HEK293 (cell line): ENCODE results near the gene PIGQ.

Experiments
- CTCF ChIA-PET: fragments of 350-600 bp; formaldehyde crosslinking; extraction: SDS; loops from one replicate; lab custom pipeline; 2021; ENCODE audit warnings: antibody characterized with exemption; lab: Yijun Ruan, JAX
- POLR2A ChIA-PET: fragments of 300-600 bp; formaldehyde crosslinking; extraction: SDS; loops from one replicate; lab custom pipeline; 2020; ENCODE audit warnings: antibody characterized with exemption, inconsistent platforms; lab: Yijun Ruan, JAX
- H3K27ac ChIP-seq: fragments of 200-500 bp; sonication (Bioruptor generic); 2 replicates; pipeline ENCODE4 v1.5.1; 2014; ENCODE audit warnings: low read depth, low read length, control low read depth, inconsistent platforms; ENCODE audit errors: extremely low read depth
- H3K36me3 ChIP-seq, 2 experiments: fragments of 200-500 bp in 1 of 2; sonication (Bioruptor generic) in 1 of 2; 1 replicate in 1 of 2; 2 replicates in 1 of 2; pipeline ENCODE4 v1.5.1; 2014 to 2017; ENCODE audit warnings: inconsistent platforms in 2 of 2, low read length in 2 of 2; ENCODE audit not compliant: control insufficient read depth in 2 of 2, insufficient read depth in 1 of 2
- H3K4me1 ChIP-seq: fragments of 200-500 bp; sonication (Bioruptor generic); 2 replicates; pipeline ENCODE4 v1.5.1; 2014; ENCODE audit warnings: mild to moderate bottlenecking, low read length, inconsistent platforms; ENCODE audit not compliant: control insufficient read depth, insufficient read depth
- H3K4me3 ChIP-seq: 2 replicates; pipeline ENCODE4 v1.5.1; 2011; ENCODE audit warnings: low read depth, mild to moderate bottlenecking, control low read depth, low read length, moderate library complexity
- H3K9me3 ChIP-seq: fragments of 200-500 bp; sonication (Bioruptor generic); 2 replicates; pipeline ENCODE4 v1.5.1; 2014; ENCODE audit warnings: low read depth, low read length, inconsistent platforms; ENCODE audit not compliant: control insufficient read depth, insufficient read depth
- FEZF1 ChIP-seq: fragments of 450-650 bp; formaldehyde crosslinking; IDR thresholded peaks from 2 replicates; pipeline ENCODE4 v1.5.1; 2016; ENCODE audit warnings: missing biosample characterization, missing genetic modification characterization
- GLIS1 ChIP-seq: fragments of 450-650 bp; formaldehyde crosslinking; IDR thresholded peaks from 2 replicates; pipeline ENCODE4 v1.5.1; 2016; ENCODE audit warnings: missing biosample characterization, missing genetic modification characterization
- MEIS1 ChIP-seq: sonication (generic); formaldehyde crosslinking; IDR thresholded peaks from 2 replicates; pipeline ENCODE4 v1.8.1; 2022; ENCODE audit warnings: missing genetic modification reagents, mild to moderate bottlenecking, borderline replicate concordance
- OSR2 ChIP-seq: fragments of 450-650 bp; formaldehyde crosslinking; IDR thresholded peaks from 2 replicates; pipeline ENCODE4 v1.5.1; 2016; ENCODE audit warnings: missing biosample characterization, missing genetic modification characterization
- PRDM1 ChIP-seq: fragments of 450-650 bp; formaldehyde crosslinking; IDR thresholded peaks from 2 replicates; pipeline ENCODE4; 2016; ENCODE audit warnings: missing biosample characterization, missing genetic modification characterization
- SETDB1 ChIP-seq: IDR thresholded peaks from one replicate; pipeline ENCODE4 v1.6.1; 2017; ENCODE audit warnings: mild to moderate bottlenecking, low read length, moderate library complexity, mixed read lengths; ENCODE audit not compliant: insufficient read length
- SP2 ChIP-seq: fragments of 450-650 bp; formaldehyde crosslinking; IDR thresholded peaks from 2 replicates; pipeline ENCODE4 v1.5.1; 2016; ENCODE audit warnings: missing biosample characterization, missing genetic modification characterization
- ZBTB1 ChIP-seq: fragments of 450-650 bp; formaldehyde crosslinking; IDR thresholded peaks from 2 replicates; pipeline ENCODE4 v1.5.1; 2016; ENCODE audit warnings: missing biosample characterization, missing genetic modification characterization
- ZFHX2 ChIP-seq: fragments of 450-650 bp; formaldehyde crosslinking; conservative IDR thresholded peaks from 2 replicates; pipeline ENCODE4 v1.5.1; 2016; ENCODE audit warnings: missing biosample characterization, missing genetic modification characterization
- ZNF10 ChIP-seq: fragments of 450-650 bp; formaldehyde crosslinking; IDR thresholded peaks from 2 replicates; pipeline ENCODE4 v1.5.1; 2017; ENCODE audit warnings: missing biosample characterization, missing genetic modification characterization
- ZNF112 ChIP-seq: fragments of 450-650 bp; formaldehyde crosslinking; IDR thresholded peaks from 2 replicates; pipeline ENCODE4 v1.5.0; 2017; ENCODE audit warnings: missing biosample characterization, missing genetic modification characterization
- ZNF114 ChIP-seq: fragments of 450-650 bp; formaldehyde crosslinking; IDR thresholded peaks from 2 replicates; pipeline ENCODE4 v1.5.0; 2017; ENCODE audit warnings: missing biosample characterization, missing genetic modification characterization
- ZNF132 ChIP-seq: fragments of 450-650 bp; formaldehyde crosslinking; IDR thresholded peaks from 2 replicates; pipeline ENCODE4 v1.5.1; 2017; ENCODE audit warnings: missing biosample characterization, missing genetic modification characterization, borderline replicate concordance
- ZNF239 ChIP-seq: fragments of 450-650 bp; formaldehyde crosslinking; IDR thresholded peaks from 2 replicates; pipeline ENCODE4 v1.5.1; 2016; ENCODE audit warnings: missing biosample characterization, missing genetic modification characterization
- ZNF248 ChIP-seq: fragments of 450-650 bp; formaldehyde crosslinking; IDR thresholded peaks from 2 replicates; pipeline ENCODE4 v1.5.1; 2017; ENCODE audit warnings: missing biosample characterization, missing genetic modification characterization
- ZNF324 ChIP-seq: fragments of 450-650 bp; formaldehyde crosslinking; IDR thresholded peaks from 2 replicates; pipeline ENCODE4 v1.5.1; 2016; ENCODE audit warnings: missing biosample characterization, missing genetic modification characterization
- ZNF610 ChIP-seq: fragments of 450-650 bp; formaldehyde crosslinking; IDR thresholded peaks from 2 replicates; pipeline ENCODE4 v1.5.1; 2016; ENCODE audit warnings: missing biosample characterization, missing genetic modification characterization, borderline replicate concordance
- ZSCAN23 ChIP-seq: fragments of 450-650 bp; formaldehyde crosslinking; IDR thresholded peaks from 2 replicates; pipeline ENCODE4 v1.5.1; 2016; ENCODE audit warnings: missing biosample characterization, missing genetic modification characterization
- TF ChIP-seq, protein P1 (sequence below): fragments of 450-650 bp; IDR thresholded peaks from 2 replicates; pipeline ENCODE4 v1.5.1; 2018; ENCODE audit warnings: missing biosample characterization, missing genetic modification characterization
- TF ChIP-seq, protein P2 (sequence below): fragments of 450-650 bp; formaldehyde crosslinking; conservative IDR thresholded peaks from 2 replicates; pipeline ENCODE4 v1.5.1; 2016; ENCODE audit warnings: low read depth, missing biosample characterization, missing genetic modification characterization
- TF ChIP-seq, protein P3 (sequence below): fragments of 450-650 bp; formaldehyde crosslinking; conservative IDR thresholded peaks from 2 replicates; pipeline ENCODE4 v1.5.1; 2016; ENCODE audit warnings: low read depth, missing biosample characterization, missing genetic modification characterization
- TF ChIP-seq, protein P4 (sequence below): fragments of 450-650 bp; formaldehyde crosslinking; IDR thresholded peaks from 2 replicates; pipeline ENCODE4 v1.5.1; 2016; ENCODE audit warnings: missing biosample characterization, missing genetic modification characterization
- TF ChIP-seq, protein P5 (sequence below): fragments of 450-650 bp; formaldehyde crosslinking; IDR thresholded peaks from 2 replicates; pipeline ENCODE4; 2016; ENCODE audit warnings: missing biosample characterization, missing genetic modification characterization

PIGQ gene

DNA sequence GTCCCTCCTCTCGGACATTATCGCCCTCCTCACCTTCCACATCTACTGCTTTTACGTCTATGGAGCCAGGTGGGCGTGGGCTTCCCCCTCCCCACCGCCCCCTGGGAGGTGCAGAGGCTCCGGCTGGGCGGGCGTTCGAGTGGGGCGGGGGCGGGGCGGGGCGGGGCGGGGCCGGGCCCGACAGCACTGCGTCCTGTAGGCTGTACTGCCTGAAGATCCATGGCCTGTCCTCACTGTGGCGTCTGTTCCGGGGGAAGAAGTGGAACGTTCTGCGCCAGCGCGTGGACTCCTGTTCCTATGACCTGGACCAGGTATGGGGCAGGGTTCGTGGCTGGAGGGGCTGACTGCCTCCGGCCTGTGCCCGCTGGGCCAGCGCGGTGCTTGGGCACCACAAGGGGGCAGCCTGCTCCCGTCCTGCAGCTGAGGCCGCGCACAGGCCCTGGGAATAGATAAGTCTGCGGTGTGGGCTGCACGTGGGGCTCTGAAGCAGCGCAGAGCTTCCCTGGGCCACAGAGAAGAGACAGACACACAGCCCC is 9.2 kb downstream of the PIGQ start (continued):
- TF ChIP-seq ZFHX2 (tag by site-specific recombination), result peak; percentile 37; the same call in 1 of the 2 replicates

DNA sequence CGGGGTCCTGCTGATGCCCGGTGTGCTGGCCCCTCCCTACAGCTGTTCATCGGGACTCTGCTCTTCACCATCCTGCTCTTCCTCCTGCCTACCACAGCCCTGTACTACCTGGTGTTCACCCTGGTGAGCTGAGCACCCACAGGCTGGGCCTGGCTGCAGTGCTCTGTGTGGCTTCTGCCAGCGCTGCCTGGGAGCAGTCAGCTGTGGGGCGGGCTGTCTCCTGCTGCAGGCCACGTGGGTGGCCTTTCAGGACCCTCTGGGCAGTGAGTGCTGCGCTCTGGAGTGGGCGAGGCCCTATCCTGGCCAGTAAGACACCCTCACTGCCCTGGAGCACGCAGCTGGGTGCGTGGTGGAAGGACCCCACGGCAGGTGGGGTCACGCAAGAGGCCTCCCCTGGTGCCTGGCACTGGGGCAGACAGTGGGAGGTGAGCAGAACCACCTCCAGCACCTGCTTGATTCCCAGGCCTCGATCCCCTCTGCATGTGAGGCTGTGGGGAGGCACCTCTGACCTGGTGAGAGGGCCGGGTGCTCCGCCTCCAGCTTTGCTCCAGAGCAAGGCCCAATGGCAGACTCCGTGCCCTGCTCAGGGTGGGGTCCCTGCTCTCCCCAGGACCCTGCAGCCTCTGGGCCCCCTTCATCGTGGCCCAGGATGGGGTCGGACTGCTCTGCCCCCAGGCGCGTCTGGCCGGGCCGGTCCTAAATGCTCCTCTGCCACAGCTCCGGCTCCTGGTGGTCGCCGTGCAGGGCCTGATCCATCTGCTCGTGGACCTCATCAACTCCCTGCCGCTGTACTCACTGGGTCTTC is 10.6 kb downstream of the PIGQ start:
- Histone ChIP-seq H3K36me3 (peaks cover 0 to 35% of the 10 kb centered on the region in 2 experiments; a peak in 1 of 3 replicates), H3K4me1 (no peaks in the 10 kb centered on the region), H3K27ac (no peak overlapping the region), H3K4me3 (no peak overlapping the region), H3K9me3 (no peaks in the 10 kb centered on the region)
- ChIA-PET POLR2A (no interaction called here), CTCF (interaction anchor here (0.5 to 1.1 kb wide), 3 partner anchors 13 to 545 kb away, joined by 3 to 6 read pairs (median 3); partner anchors contain the start of gene NHLRC4)
- TF ChIP-seq, protein P1, sequence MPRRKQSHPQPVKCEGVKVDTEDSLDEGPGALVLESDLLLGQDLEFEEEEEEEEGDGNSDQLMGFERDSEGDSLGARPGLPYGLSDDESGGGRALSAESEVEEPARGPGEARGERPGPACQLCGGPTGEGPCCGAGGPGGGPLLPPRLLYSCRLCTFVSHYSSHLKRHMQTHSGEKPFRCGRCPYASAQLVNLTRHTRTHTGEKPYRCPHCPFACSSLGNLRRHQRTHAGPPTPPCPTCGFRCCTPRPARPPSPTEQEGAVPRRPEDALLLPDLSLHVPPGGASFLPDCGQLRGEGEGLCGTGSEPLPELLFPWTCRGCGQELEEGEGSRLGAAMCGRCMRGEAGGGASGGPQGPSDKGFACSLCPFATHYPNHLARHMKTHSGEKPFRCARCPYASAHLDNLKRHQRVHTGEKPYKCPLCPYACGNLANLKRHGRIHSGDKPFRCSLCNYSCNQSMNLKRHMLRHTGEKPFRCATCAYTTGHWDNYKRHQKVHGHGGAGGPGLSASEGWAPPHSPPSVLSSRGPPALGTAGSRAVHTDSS (tag by site-specific recombination), result no peak
- TF ChIP-seq ZNF610 (tag by site-specific recombination) (no peak), ZNF239 (tag by site-specific recombination) (no peak), ZFHX2 (tag by site-specific recombination) (no peak), SP2 (tag by site-specific recombination) (peak; percentile 29; the same call in 1 of the 2 replicates), ZNF112 (tag by site-specific recombination) (no peak), ZNF132 (tag by site-specific recombination) (no peak), ZNF248 (no peak), ZSCAN23 (tag by site-specific recombination) (no peak), MEIS1 (CRISPR knock-in tag) (no peak), ZNF10 (tag by site-specific recombination) (0 out of 2 replicates have a peak, but pooled peaks have one; percentile 31), OSR2 (tag by site-specific recombination) (no peak), GLIS1 (peak; percentile 93), ZNF324 (tag by site-specific recombination) (no peak), ZBTB1 (no peak), FEZF1 (tag by site-specific recombination) (no peak), PRDM1 (tag by site-specific recombination) (no peak), SETDB1 (no peak), ZNF114 (tag by site-specific recombination) (no peak)
- TF ChIP-seq, protein P2, sequence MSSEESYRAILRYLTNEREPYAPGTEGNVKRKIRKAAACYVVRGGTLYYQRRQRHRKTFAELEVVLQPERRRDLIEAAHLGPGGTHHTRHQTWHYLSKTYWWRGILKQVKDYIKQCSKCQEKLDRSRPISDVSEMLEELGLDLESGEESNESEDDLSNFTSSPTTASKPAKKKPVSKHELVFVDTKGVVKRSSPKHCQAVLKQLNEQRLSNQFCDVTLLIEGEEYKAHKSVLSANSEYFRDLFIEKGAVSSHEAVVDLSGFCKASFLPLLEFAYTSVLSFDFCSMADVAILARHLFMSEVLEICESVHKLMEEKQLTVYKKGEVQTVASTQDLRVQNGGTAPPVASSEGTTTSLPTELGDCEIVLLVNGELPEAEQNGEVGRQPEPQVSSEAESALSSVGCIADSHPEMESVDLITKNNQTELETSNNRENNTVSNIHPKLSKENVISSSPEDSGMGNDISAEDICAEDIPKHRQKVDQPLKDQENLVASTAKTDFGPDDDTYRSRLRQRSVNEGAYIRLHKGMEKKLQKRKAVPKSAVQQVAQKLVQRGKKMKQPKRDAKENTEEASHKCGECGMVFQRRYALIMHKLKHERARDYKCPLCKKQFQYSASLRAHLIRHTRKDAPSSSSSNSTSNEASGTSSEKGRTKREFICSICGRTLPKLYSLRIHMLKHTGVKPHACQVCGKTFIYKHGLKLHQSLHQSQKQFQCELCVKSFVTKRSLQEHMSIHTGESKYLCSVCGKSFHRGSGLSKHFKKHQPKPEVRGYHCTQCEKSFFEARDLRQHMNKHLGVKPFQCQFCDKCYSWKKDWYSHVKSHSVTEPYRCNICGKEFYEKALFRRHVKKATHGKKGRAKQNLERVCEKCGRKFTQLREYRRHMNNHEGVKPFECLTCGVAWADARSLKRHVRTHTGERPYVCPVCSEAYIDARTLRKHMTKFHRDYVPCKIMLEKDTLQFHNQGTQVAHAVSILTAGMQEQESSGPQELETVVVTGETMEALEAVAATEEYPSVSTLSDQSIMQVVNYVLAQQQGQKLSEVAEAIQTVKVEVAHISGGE (tag by site-specific recombination), result no peak
- TF ChIP-seq, protein P3, sequence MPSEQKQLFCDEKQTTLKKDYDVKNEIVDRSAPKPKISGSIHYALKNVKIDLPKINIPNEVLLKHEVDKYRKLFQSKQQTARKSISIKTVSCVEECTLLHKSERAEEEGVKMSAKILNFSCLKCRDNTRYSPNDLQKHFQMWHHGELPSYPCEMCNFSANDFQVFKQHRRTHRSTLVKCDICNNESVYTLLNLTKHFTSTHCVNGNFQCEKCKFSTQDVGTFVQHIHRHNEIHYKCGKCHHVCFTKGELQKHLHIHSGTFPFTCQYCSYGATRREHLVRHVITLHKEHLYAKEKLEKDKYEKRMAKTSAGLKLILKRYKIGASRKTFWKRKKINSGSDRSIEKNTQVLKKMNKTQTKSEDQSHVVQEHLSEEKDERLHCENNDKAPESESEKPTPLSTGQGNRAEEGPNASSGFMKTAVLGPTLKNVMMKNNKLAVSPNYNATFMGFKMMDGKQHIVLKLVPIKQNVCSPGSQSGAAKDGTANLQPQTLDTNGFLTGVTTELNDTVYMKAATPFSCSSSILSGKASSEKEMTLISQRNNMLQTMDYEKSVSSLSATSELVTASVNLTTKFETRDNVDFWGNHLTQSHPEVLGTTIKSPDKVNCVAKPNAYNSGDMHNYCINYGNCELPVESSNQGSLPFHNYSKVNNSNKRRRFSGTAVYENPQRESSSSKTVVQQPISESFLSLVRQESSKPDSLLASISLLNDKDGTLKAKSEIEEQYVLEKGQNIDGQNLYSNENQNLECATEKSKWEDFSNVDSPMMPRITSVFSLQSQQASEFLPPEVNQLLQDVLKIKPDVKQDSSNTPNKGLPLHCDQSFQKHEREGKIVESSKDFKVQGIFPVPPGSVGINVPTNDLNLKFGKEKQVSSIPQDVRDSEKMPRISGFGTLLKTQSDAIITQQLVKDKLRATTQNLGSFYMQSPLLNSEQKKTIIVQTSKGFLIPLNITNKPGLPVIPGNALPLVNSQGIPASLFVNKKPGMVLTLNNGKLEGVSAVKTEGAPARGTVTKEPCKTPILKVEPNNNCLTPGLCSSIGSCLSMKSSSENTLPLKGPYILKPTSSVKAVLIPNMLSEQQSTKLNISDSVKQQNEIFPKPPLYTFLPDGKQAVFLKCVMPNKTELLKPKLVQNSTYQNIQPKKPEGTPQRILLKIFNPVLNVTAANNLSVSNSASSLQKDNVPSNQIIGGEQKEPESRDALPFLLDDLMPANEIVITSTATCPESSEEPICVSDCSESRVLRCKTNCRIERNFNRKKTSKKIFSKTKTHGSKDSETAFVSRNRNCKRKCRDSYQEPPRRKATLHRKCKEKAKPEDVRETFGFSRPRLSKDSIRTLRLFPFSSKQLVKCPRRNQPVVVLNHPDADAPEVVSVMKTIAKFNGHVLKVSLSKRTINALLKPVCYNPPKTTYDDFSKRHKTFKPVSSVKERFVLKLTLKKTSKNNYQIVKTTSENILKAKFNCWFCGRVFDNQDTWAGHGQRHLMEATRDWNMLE (tag by site-specific recombination), result no peak
- TF ChIP-seq, protein P4, sequence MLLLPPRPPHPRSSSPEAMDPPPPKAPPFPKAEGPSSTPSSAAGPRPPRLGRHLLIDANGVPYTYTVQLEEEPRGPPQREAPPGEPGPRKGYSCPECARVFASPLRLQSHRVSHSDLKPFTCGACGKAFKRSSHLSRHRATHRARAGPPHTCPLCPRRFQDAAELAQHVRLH (tag by site-specific recombination), result no peak
- TF ChIP-seq, protein P5, sequence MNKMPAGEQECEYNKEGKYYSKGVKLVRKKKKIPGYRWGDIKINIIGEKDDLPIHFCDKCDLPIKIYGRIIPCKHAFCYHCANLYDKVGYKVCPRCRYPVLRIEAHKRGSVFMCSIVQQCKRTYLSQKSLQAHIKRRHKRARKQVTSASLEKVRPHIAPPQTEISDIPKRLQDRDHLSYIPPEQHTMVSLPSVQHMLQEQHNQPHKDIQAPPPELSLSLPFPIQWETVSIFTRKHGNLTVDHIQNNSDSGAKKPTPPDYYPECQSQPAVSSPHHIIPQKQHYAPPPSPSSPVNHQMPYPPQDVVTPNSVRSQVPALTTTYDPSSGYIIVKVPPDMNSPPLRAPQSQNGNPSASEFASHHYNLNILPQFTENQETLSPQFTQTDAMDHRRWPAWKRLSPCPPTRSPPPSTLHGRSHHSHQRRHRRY (tag by site-specific recombination), result no peak
